ENCODE measurements around the gene PDE6A.

- TF ChIP-seq CTCF (CRISPR knock-in tag; IDR thresholded peaks at IDR 0.05) (no peak), UBTF (CRISPR knock-in tag; IDR thresholded peaks at IDR 0.05) (no peak), ZNF318 (CRISPR knock-in tag; IDR thresholded peaks at IDR 0.05) (no peak), SRF (IDR thresholded peaks at IDR 0.05; ENCODE audit: low read depth, low read length) (no peak), EP300 (IDR thresholded peaks at IDR 0.05; ENCODE audit: low read depth in 2 of 2, low read length in 2 of 2) (no peak), EP300 (CRISPR knock-in tag; IDR thresholded peaks at IDR 0.05; ENCODE audit: borderline replicate concordance) (no peak), XBP1 (CRISPR knock-in tag; IDR thresholded peaks at IDR 0.05) (no peak), ARNTL (CRISPR knock-in tag; IDR thresholded peaks at IDR 0.05) (no peak), NFYB (CRISPR knock-in tag; IDR thresholded peaks at IDR 0.05) (no peak), PAX8 (CRISPR knock-in tag; IDR thresholded peaks at IDR 0.05; ENCODE audit: borderline replicate concordance) (no peak)
- TF ChIP-seq, protein P1, sequence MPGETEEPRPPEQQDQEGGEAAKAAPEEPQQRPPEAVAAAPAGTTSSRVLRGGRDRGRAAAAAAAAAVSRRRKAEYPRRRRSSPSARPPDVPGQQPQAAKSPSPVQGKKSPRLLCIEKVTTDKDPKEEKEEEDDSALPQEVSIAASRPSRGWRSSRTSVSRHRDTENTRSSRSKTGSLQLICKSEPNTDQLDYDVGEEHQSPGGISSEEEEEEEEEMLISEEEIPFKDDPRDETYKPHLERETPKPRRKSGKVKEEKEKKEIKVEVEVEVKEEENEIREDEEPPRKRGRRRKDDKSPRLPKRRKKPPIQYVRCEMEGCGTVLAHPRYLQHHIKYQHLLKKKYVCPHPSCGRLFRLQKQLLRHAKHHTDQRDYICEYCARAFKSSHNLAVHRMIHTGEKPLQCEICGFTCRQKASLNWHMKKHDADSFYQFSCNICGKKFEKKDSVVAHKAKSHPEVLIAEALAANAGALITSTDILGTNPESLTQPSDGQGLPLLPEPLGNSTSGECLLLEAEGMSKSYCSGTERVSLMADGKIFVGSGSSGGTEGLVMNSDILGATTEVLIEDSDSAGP (CRISPR knock-in tag; IDR thresholded peaks at IDR 0.05; ENCODE audit: borderline replicate concordance): no peak
Observed at GRCh38 chr5:149860801-149861322, 83.7 kb downstream of the PDE6A start.
